GM18858 (cell line): Measurements from ENCODE around the gene SEMA4D.

Experiments used
- ATAC-seq: cut with Tn5 transposase; IDR thresholded peaks from one replicate; pipeline ENCODE4 v1.9.1; 2021; ENCODE audit not compliant: unreplicated experiment

Gene SEMA4D

GRCh38 chr9:89502671-89503070 is 4.8 kb upstream of the SEMA4D start:
- ATAC-seq: no peak

GRCh38 chr9:89502038-89502601 is 4.2 kb upstream of the SEMA4D start:
- no peak for ATAC-seq

GRCh38 chr9:89501311-89501898 is 3.5 kb upstream of the SEMA4D start:
- ATAC-seq: no peak

DNA sequence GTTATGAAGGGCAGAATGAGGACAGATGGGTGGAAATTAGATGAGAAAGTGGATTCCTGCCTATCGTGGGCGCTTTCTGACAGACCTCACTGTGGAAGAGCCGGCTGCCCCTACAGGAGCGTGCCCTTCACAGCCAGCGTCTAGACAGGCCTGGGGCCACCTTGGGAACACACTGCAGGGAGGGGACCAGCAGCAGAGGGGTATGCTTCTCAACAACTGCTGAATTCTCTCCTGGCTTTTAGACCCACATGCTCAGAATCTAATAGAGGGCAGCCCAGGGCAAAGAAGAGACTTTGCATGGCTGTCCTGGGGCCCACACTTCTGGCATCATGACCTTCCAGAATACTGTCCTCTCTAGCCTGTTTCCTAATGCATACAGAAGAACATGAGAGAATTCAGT is 2.1 kb upstream of the SEMA4D start:
- ATAC-seq: no peak

DNA sequence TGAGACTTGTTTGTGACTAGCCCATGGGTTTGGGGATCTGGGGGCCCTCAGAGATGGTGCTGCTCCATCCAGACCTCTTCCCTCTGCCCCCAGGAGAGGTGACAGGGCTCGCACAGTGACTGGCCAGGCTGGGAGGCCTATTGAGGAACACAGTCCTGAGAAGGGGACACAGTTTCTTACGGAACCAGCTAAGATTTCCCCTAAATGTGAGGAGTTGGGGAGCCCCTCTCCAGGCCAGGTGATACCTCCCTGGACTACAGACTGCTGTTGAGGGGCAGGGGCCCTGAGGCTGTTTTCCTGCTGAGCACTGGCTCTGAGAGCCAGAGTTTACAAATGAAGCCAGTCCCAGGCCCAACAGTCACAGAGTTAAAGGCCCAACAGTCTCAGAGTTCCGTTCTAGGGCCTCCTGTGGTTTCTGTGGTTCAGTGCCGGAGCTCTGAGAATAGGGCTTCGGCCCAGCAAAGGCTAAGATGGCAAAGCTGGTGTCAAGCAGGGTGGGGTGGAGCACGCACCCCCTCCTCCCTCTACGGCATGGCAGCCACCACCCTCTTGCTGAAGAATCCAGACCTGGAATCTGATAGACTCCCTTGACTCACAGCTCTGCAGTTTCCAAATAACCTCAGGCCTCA is 1.1 kb upstream of the SEMA4D start:
- peak; percentile 45 for ATAC-seq

- ATAC-seq: no peak
Observed at GRCh38 chr9:89497257-89497963, 503 bp downstream of the SEMA4D start.

DNA sequence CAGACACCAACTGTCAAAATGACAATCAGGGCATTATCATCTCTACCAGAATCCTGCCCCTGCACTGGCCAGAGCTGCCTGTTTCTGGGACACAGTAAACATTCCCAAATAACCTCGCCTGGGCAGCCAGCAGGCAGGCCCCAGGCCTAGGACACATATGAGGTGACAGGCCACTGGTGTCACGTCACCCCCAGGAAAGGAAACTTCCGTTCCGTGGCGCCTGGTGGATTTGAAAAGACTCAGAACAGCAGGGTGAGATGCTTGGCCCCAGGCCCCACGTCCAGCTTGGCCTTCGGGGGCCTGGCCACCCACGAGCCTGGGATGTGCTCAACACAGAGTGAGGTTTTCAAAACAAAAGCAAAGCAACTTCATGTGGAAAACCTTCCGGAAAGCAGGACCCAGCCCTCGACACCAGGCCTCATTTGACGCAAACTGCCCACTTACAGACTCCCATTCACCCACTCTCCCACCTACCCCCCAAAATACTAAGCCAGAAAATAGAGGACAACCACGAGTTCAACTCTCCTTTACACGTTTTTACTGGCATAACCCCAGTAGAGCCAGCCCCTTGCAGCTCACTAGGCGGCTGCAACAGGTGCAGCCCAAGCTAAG is 1.2 kb downstream of the SEMA4D start:
- ATAC-seq: no peak

DNA sequence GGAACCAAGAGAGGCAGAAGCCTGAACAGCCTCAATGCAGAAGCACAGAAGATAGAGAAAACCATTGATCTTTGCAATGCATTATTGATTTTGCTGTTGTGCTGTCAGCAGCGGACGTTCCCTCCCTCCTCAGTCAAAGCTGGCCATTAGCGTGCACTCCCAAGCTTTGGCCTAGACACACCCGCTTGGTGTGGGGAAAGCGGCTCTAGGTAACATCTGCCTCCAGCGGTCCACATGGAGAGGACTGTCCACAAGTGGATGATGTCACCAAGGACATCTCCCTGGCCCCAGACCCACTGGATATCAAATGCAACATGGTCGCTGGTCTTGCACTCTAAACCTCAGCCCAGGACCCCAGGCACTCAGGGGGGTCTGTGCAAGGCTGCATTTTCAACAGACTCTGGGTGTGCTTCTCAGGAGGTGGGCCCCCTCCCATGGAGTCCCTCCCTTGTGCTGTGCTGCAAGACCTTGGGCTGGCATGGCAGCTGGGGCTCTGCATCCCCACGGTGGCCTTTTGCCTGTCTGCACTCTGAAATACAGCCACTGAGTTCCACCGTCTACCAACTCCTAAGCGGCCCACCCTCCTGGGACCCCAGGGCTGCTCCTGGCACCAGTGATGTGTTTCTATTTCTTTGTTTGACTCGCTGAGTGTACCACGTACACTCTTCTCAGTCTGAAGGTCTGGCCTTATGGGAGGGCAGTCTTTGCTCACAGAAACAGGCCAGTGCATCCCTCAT is 1.9 kb downstream of the SEMA4D start:
- no peak for ATAC-seq

GRCh38 chr9:89494199-89494598 is 3.7 kb downstream of the SEMA4D start:
- no peak for ATAC-seq

- no peak for ATAC-seq
Observed at GRCh38 chr9:89493671-89494070, 4.2 kb downstream of the SEMA4D start.

DNA sequence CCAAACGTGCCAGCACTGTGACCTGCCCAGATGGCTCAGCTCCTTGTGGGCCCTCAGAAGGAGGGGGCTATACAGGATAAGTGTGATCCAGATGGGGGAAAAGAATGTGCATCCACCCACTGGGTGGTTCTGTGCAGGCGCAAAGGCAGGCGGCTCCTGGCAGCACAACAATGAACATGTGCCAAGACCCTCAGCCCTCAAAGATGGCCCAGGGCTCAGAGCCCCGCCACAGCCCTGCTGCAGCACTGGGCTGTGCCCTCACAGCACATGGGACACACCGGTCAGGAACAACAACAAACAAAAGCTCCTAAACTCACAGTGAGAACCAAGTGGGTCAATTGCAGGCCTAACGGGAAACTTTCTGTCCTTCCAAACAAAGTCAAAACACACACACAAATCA is 4.7 kb downstream of the SEMA4D start:
- no peak for ATAC-seq

- no peak for ATAC-seq
Observed at GRCh38 chr9:89492586-89492985, 5.3 kb downstream of the SEMA4D start.

DNA sequence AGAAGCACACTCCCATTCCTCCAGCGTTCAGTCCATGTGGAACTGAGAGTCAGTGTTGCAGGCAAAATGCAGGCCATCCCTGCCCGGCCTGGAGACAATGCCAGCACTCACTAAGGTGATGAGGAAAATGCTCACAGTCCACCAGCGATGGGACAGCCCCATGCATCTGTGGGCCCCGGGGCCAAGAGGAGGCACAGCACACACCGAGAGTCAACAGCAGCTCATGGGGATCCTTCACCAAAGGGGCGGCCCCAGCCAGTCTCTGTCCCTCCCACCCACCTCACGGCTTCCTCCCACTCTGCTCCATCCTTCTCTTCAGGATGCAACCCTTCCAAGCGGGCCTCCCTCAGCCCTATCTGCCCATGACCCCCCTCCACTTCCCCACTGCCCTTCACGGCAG is 6.2 kb downstream of the SEMA4D start:
- no peak for ATAC-seq

DNA sequence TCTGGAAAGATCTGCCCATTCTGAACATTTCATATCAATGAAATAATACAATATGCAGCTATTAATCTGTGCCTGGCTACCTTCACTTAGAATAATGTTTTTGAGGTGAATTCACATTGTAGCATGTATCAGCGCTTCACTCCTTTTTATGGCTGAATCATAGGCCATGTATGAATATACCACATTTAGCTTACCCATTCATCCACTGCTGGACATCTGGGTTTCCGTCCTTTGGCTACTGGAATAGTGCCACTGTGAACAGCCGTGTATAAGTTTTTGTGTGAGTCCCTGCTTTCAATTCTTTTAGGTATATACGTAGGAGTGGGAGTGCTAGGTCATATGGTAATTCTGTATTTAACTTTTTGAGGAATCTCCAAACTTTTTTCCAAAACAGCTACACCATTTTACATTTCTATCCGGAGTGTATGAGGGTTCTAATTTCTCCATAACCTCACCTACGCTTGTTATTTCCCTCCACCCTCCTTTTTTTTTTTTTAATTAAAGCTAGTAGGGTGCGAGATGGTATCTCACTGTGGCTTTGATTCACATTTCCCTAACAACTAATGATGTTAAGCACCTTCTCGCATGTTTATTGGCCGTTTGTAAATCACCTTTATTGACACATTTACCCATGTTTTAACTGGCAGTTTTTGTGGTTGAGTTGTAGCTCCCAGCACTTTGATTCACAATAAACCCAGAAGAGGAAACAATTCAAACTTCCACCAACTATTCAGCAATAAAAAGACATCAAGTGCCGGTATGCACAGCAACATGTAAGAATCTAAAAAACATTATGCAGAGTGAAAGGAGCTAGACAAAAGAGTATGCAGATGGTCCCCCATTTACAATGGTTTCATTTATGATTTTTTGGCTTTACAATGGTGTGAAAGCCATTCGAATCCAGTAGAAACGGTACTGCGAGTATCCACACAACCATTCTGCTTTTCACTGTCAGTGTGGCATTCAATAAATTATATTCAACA is 8.1 kb downstream of the SEMA4D start:
- ATAC-seq: no peak

- no peak for ATAC-seq
Observed at GRCh38 chr9:89488936-89489335, 9.0 kb downstream of the SEMA4D start.

DNA sequence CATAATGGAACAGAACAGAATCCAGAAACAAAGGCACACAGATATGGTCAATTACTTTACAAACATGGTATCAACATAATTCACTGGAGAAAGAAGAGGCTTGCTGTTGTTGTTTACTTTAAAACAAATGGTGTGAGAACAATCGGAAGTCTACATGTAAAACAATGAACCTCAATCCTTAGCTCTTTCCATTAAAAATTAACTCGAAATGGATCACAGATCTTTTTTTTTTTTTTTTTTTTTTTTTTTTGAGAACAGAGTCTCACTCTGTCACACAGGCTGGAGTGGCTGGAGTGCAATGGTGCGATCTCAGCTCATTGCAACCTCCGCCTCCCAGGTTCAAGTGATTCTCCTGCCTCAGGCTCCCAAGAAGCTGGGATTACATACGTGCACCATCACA is 9.8 kb downstream of the SEMA4D start:
- ATAC-seq: no peak

- ATAC-seq: no peak
Observed at GRCh38 chr9:89486681-89487080, 11.2 kb downstream of the SEMA4D start.

DNA sequence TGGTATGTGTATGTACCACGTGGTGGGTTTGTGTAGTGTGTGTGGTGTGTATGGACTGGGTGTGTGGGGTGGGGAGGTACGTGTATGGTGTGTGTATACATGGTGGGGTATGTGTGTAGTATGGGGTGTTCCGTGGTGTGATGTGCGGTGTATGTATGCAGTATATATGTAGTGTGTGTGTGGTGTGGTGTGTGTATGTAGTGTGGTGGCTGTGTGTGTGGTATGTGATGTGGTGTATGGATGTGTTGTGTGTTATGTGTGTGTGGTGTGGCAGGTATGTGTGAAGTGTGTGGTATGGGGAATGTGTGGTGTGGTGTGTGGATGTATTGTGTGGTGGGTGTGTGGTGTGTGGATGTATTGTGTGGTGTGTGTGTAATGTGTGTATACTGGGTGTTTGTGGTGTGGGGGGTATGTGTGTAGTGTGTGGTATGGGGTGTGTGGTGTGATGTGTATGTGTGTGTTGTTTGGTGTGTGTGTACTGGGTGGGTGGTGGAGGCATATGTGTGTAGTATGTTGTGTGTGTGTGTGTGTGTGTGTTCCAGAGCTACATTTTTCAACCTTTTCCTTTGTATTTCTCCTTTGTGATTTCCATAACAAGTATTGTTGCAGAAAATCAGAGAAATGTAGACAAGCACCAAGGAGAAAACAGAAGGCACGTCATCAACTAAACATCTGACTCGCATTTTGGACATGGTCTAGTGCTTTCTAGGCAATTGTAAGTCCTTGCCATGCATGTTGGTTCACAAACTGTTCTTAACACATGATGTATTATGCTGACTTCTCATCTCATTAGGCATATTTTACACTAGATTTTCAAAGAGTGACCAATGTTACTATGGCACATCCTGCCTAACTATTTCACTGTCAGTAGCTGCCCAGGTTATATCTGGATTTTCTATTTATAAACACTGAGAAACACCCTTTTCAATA is 13.2 kb downstream of the SEMA4D start:
- no peak for ATAC-seq
